ENCODE results near the gene ELFN2.
"Not testable (repeated sequence)": the region's sequence is repeated elsewhere in the genome, so short reads cannot be mapped to it uniquely, and the experiment has no call there.

Gene ELFN2

GRCh38 chr22:37331856-37332536 is 95.3 kb downstream of the ELFN2 start:
- DNase-seq = no peak

GRCh38 chr22:37331034-37331428 is 96.2 kb downstream of the ELFN2 start:
- no peak for DNase-seq

GRCh38 chr22:37330200-37331033 is 96.9 kb downstream of the ELFN2 start:
- peak; percentile 77 for DNase-seq

GRCh38 chr22:37329238-37330140 is 97.8 kb downstream of the ELFN2 start:
- no peak for DNase-seq

- not testable (repeated sequence) for DNase-seq
Observed at GRCh38 chr22:37328538-37329237, 98.6 kb downstream of the ELFN2 start.

- DNase-seq = no peak
Observed at GRCh38 chr22:37328017-37328416, 99.3 kb downstream of the ELFN2 start.

- DNase-seq = no peak
Observed at GRCh38 chr22:37326726-37327125, 100.6 kb downstream of the ELFN2 start.

- no peak for DNase-seq
Observed at GRCh38 chr22:37325039-37325395, 102.3 kb downstream of the ELFN2 start.

GRCh38 chr22:37324340-37325038 is 102.8 kb downstream of the ELFN2 start:
- DNase-seq = no peak

GRCh38 chr22:37320726-37321677 is 106.3 kb downstream of the ELFN2 start:
- DNase-seq = no peak

- DNase-seq = no peak
Observed at GRCh38 chr22:37319469-37319868, 107.8 kb downstream of the ELFN2 start.

- DNase-seq = no peak
Observed at GRCh38 chr22:37318364-37319109, 108.7 kb downstream of the ELFN2 start.

All from activated CD4-positive, alpha-beta T cell treated with anti-CD3 and anti-CD28 coated beads for 48 hours (primary cell).